Right lobe of liver (tissue), 6 donors: ENCODE measurements around the gene METTL13. TPM values are rescaled to one million over a fixed set of nuclear protein-coding genes. Genes with fewer than 3 reads are reported as not detected.

Experiments used
- ATAC-seq, 4 donors: fragments of 200-7000 bp; cut with Tn5 transposase; one replicate each; pipeline ENCODE4 v1.9.1; 2020; ENCODE audit warnings: mild to moderate bottlenecking in 4 of 4, moderate library complexity in 4 of 4
- DNase-seq, 3 donors: peaks; one replicate each; pipeline ENCODE4 v3.0.0-alpha.2; 2020
- H3K27ac ChIP-seq, 3 donors: fragments of 200-600 bp; one replicate each; pipeline ENCODE4 v1.8.0; 2022
- H3K27me3 ChIP-seq, 2 donors: fragments of 200-600 bp; one replicate each; pipeline ENCODE4 v1.8.0; 2022
- H3K36me3 ChIP-seq, 4 donors: fragments of 200-600 bp; sonication (generic) in 1 of 4; one replicate each; pipeline versions ENCODE4 v1.5.1 to v1.8.0; 2017 to 2022; ENCODE audit warnings: control low read depth in 1 of 4
- H3K4me1 ChIP-seq, 4 donors: fragments of 200-600 bp; sonication (generic) in 1 of 4; one replicate each; pipeline versions ENCODE4 v1.5.1 to v1.8.0; 2017 to 2022; ENCODE audit warnings: control low read depth in 1 of 4
- H3K4me3 ChIP-seq, 3 donors: fragments of 200-600 bp; one replicate each; pipeline ENCODE4 v1.8.0; 2022
- H3K9me3 ChIP-seq, 4 donors: fragments of 200-600 bp; sonication (generic) in 1 of 4; one replicate each; pipeline versions ENCODE4 v1.5.1 to v1.8.0; 2017 to 2022; ENCODE audit warnings: control low read depth in 1 of 4
- POLR2A ChIP-seq: fragments of 450-650 bp; IDR thresholded peaks from one replicate; pipeline ENCODE4 v1.6.1; 2017; ENCODE audit warnings: antibody characterized with exemption, mild to moderate bottlenecking
- WGBS: methylation state at CpG from one replicate; pipeline ENCODE4 v1.1.6; 2018; ENCODE audit warnings: low coverage, low lambda C conversion rate; ENCODE audit not compliant: insufficient coverage; ENCODE audit errors: missing lambda C conversion rate; 5-methylcytosine and 5-hydroxymethylcytosine counted together
- intact Hi-C, 2 donors: fragments of 100-400 bp; cut with DNase I; formaldehyde crosslinking; loops; one replicate each; pipeline versions ENCODE4 v1.11.2 to v1.14.1; 2022
- total RNA-seq, 6 experiments: library from RNA; depleted of rRNA in 2 of 6; stranded (reverse); fragments of >200 nt in 2 of 6; fragmentation: NEBNext Ultra II Directional in 3 of 6; extraction: Animal tissue kit (Norgen Biotek cat#: 25700) in 3 of 6; gene quantifications; one replicate each; pipeline versions ENCODE4 v1.1.0 to v1.2.4, GENCODE V29; 2016 to 2023
- TF ChIP-seq, protein P1 (sequence below), 4 donors: fragments of 200-600 bp in 3 of 4; fragments of 450-650 bp in 1 of 4; IDR thresholded peaks; one replicate each; pipeline versions ENCODE4 v1.5.1 to v1.8.0; 2016 to 2022; ENCODE audit warnings: antibody characterized with exemption in 4 of 4, mild to moderate bottlenecking in 2 of 4
- donor health status: DM: no; HTN: yes; CAD: no.
- donor health status: DM: no; HTN: no; CAD: no.
- donor health status: DM: no; HTN: no; CAD: no.
- donor health status: DM: no; HTN: yes; CAD: no.
- donor health status: DM: no; HTN: yes; CAD: no.

The METTL13 gene
- total RNA-seq, 6 experiments from 2014 or later = 8.9 to 14.4 (median 11.9) TPM

- no peak for DNase-seq
- H3K9me3 ChIP-seq = no peaks in the 10 kb centered on the region
- no peak overlapping the region for H3K4me3 ChIP-seq
- no peaks in the 10 kb centered on the region for H3K27me3 ChIP-seq
- TF ChIP-seq, protein P1, sequence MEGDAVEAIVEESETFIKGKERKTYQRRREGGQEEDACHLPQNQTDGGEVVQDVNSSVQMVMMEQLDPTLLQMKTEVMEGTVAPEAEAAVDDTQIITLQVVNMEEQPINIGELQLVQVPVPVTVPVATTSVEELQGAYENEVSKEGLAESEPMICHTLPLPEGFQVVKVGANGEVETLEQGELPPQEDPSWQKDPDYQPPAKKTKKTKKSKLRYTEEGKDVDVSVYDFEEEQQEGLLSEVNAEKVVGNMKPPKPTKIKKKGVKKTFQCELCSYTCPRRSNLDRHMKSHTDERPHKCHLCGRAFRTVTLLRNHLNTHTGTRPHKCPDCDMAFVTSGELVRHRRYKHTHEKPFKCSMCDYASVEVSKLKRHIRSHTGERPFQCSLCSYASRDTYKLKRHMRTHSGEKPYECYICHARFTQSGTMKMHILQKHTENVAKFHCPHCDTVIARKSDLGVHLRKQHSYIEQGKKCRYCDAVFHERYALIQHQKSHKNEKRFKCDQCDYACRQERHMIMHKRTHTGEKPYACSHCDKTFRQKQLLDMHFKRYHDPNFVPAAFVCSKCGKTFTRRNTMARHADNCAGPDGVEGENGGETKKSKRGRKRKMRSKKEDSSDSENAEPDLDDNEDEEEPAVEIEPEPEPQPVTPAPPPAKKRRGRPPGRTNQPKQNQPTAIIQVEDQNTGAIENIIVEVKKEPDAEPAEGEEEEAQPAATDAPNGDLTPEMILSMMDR (IDR thresholded peaks at IDR 0.05) = no peak
- TF ChIP-seq POLR2A = no peak
- 64% methylated on average over 2 of the region's 2 CpGs for WGBS
- peaks cover 0 to 17% (median 3%) of the 10 kb centered on the region in 4 donors for H3K36me3 ChIP-seq
- no peak overlapping the region for H3K27ac ChIP-seq
- H3K4me1 ChIP-seq = peaks cover 0 to 8% (median 4%) of the 10 kb centered on the region in 4 donors
- intact Hi-C loops = no loop called here
- no peak for ATAC-seq
Measured at GRCh38 chr1:171740356-171740863, 41.0 kb upstream of the METTL13 start.

- DNase-seq (peak in 2 of 3 donors; percentile 44 to 59), ATAC-seq (peak; percentile 64 to 73 (median 68))
- under 1% methylated on average over 28 of the region's 28 CpGs for WGBS
- intact Hi-C loops = no loop called here
- Histone ChIP-seq H3K4me3 (peak overlapping the region; percentile 82 to 87 (median 83)), H3K27ac (peak overlapping the region; percentile 90 to 95 (median 91)), H3K4me1 (peaks cover 0 to 8% (median 4%) of the 10 kb centered on the region in 4 donors), H3K9me3 (no peaks in the 10 kb centered on the region), H3K36me3 (peaks cover 0 to 14% (median 3%) of the 10 kb centered on the region in 4 donors), H3K27me3 (no peaks in the 10 kb centered on the region)
- TF ChIP-seq, protein P1 (IDR thresholded peaks at IDR 0.05) = peak; percentile 21 to 32 (median 24)
- no peak for TF ChIP-seq POLR2A
Measured at GRCh38 chr1:171740987-171741871, 40.2 kb upstream of the METTL13 start.

DNA sequence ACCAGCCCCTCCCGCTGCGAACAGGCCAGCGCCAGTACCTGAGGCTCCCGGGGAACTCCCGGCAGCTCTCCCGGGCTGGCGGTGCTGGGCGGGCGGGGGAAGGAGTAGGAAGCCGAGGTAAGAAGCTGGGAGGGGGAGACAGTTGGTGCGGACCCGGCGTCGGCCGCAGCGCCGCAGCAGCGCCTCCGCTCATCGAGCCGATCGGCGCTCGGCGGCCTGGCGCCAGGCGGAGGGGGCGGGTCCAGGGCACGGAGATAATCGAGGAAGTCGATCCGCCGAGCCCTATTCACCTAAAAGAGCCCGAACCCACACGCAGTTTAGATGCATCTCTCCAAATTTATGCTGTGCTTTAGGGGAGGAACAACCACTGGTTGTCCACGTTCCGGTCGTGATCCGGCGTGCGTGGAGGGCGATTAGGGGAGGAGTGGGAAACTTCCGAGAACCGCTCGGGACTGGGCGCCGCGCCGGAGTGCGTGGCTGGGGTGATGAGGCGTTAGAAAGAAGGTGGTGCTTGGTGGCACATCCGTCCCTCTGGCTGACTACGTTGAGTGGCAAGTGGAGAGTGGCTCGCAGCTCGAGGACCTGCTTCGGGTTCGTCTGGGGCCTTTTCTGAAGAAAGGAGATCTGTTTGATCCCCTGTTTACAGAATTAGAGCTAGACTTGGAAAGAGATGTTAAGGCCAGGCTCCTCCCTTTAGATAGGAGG, 39.4 kb upstream of the METTL13 start, which contains the start of gene VAMP4:
VAMP4 (minus strand) TSS at position 194 of the 705 bp plus-strand sequence. CDS start 3,651 bp downstream, outside the sequence.
- Histone ChIP-seq H3K4me1 (peaks cover 0 to 8% (median 4%) of the 10 kb centered on the region in 4 donors), H3K27ac (peak within 1 kb of the TSS; percentile 90 to 95 (median 91)), H3K4me3 (peak within 1 kb of the TSS; percentile 82 to 87 (median 83)), H3K27me3 (no peaks in the 10 kb centered on the region), H3K36me3 (peaks cover 0 to 9% (median 2%) of the 10 kb centered on the region in 4 donors), H3K9me3 (no peaks in the 10 kb centered on the region)
- peak; percentile 89 to 90 (median 90) for DNase-seq
- ATAC-seq = peak; percentile 92 to 95 (median 94)
- intact Hi-C loops = no loop called here
- TF ChIP-seq, protein P1 (IDR thresholded peaks at IDR 0.05) = no peak
- TF ChIP-seq POLR2A = peak; percentile 78
- WGBS = under 1% methylated on average over 38 of the region's 57 CpGs

GRCh38 chr1:171742577-171742922, 38.9 kb upstream of the METTL13 start:
- Histone ChIP-seq H3K36me3 (peaks cover 0 to 4% (median 0%) of the 10 kb centered on the region in 4 donors), H3K27ac (peak overlapping the region; percentile 90 to 95 (median 91)), H3K4me3 (peak overlapping the region; percentile 82 to 87 (median 83)), H3K9me3 (no peaks in the 10 kb centered on the region), H3K4me1 (peaks cover 0 to 8% (median 4%) of the 10 kb centered on the region in 4 donors), H3K27me3 (no peaks in the 10 kb centered on the region)
- TF ChIP-seq, protein P1 (IDR thresholded peaks at IDR 0.05) = no peak
- no peak for TF ChIP-seq POLR2A
- 0% methylated on average over 8 of the region's 14 CpGs for WGBS
- peak in 2 of 3 donors; percentile 35 to 54 for DNase-seq
- intact Hi-C loops = no loop called here
- ATAC-seq = peak; percentile 55 to 63 (median 58)
